Stimulated activated memory B cell treated with anti-CD40 and anti-IgM and Interleukin-4, amounts not matched to agents 10 μg/mL and 1 μg/mL and 100 μg/mL, for 72 hours (primary cell): ENCODE results near the gene UBE2C.
"Not testable (repeated sequence)": the region's sequence is repeated elsewhere in the genome, so short reads cannot be mapped to it uniquely, and the experiment has no call there.

Experiments used
- ATAC-seq: fragments of 150-1000 bp; cut with Tn5 transposase; 2 replicates; pipeline ENCODE4 v1.10.0; 2021
- H3K27ac Mint-ChIP-seq: one replicate; pipeline ENCODE4 v1.8.0; 2022; ENCODE audit warnings: mild to moderate bottlenecking, mixed read lengths
- H3K27me3 Mint-ChIP-seq: one replicate; pipeline ENCODE4 v1.8.0; 2022; ENCODE audit warnings: mixed read lengths
- H3K36me3 Mint-ChIP-seq: one replicate; pipeline ENCODE4 v1.8.0; 2022; ENCODE audit warnings: mixed read lengths
- H3K4me1 Mint-ChIP-seq: one replicate; pipeline ENCODE4 v1.8.0; 2022; ENCODE audit warnings: mixed read lengths
- H3K4me3 Mint-ChIP-seq: one replicate; pipeline ENCODE4 v1.8.0; 2022; ENCODE audit warnings: mild to moderate bottlenecking, moderate library complexity, mixed read lengths
- H3K9me3 Mint-ChIP-seq: one replicate; pipeline ENCODE4 v1.8.0; 2022; ENCODE audit warnings: mixed read lengths

Gene UBE2C

DNA sequence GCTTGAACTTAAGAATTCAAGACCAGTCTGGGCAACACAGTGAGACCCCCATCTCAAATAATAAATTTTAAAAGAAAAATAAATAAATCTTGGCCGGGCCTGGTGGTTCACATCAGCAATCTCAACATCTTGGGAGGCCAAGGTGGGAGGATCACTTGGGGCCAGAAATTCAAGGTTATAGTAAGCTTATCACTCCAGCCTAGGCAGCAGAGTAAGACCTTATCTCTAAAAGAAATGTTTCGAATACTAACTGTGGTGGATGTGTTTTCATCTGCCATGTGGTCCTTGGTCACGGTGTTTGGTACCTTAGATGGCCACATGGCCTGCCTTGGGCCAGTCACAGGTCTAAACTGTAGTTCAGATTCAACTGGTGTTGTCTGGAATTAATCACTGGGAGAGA lies 5.8 kb downstream of the UBE2C start:
- Mint-ChIP-seq H3K4me3 (no peak overlapping the region), H3K4me1 (peaks cover 18% of the 10 kb centered on the region), H3K27ac (no peak overlapping the region), H3K27me3 (peaks cover 10% of the 10 kb centered on the region), H3K9me3 (no peaks in the 10 kb centered on the region), H3K36me3 (no peaks in the 10 kb centered on the region)
- no peak for ATAC-seq

DNA sequence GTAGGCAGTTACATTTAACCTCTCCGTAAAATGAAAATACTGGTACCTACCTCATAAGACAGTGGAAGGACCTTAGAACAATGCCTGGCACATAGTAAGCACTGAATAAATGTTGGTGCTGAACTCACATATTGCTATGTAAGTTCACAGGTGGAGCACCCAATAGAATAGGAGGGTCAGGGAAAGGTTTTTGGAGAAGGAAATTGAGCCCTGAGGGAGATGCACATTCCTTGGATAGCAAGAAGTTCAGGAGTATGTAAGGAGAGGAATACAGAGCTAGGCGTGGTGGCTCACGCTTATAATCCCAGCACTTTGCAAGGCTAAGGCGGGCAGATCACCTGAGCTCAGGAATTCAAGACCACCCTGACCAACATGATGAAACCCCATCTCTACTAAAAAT lies 7.0 kb downstream of the UBE2C start:
- no peak for ATAC-seq
- H3K36me3 Mint-ChIP-seq = no peaks in the 10 kb centered on the region
- no peaks in the 10 kb centered on the region for H3K9me3 Mint-ChIP-seq
- no peak overlapping the region for H3K4me3 Mint-ChIP-seq
- peaks cover 26% of the 10 kb centered on the region for H3K4me1 Mint-ChIP-seq
- H3K27ac Mint-ChIP-seq = no peak overlapping the region
- peaks cover 18% of the 10 kb centered on the region for H3K27me3 Mint-ChIP-seq

DNA sequence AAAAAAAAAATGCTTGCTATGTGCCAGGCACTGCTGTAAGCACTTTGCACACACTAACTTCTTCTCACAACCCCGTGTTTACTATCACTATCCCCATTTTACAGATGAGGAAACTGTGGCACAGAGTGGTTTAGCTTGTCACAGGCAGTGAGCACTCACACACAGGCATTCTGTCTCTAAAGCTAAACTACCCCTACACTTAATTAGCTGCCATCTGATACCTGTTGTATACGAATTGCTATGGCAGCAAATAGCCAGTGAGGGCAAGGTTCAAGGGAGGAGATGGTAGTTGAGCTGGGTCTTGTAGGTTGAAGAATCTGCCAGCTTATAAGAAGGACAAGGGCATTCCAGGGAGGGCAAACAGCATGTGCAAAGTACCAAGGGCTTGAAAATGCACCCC lies 9.5 kb downstream of the UBE2C start:
- no peak overlapping the region for H3K27ac Mint-ChIP-seq
- ATAC-seq = no peak
- H3K4me3 Mint-ChIP-seq = no peak overlapping the region
- peaks cover 22% of the 10 kb centered on the region for H3K27me3 Mint-ChIP-seq
- H3K9me3 Mint-ChIP-seq = no peaks in the 10 kb centered on the region
- H3K36me3 Mint-ChIP-seq = no peaks in the 10 kb centered on the region
- H3K4me1 Mint-ChIP-seq = peaks cover 32% of the 10 kb centered on the region

DNA sequence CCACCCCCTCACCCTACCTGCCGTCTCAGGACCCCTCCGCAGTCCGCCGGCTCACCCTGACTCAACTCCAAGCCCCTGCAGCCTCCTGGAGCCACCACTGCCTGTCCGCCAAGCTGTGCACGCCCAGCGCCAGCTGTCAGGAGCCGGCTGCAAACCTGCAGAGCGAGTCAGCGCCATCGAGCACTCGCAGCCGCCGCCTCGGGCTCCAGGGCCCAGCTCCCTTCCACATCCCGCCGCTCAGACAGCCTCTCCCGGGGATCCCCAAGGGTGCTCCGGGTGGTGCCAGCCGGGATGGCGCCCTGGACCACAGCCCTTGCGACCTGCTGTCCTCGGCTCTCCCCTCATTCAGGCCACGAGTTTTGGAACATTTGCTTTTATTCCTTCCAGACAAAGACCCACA lies 10.4 kb downstream of the UBE2C start:
- Mint-ChIP-seq H3K4me1 (peaks cover 32% of the 10 kb centered on the region), H3K27me3 (peaks cover 22% of the 10 kb centered on the region), H3K36me3 (no peaks in the 10 kb centered on the region), H3K27ac (no peak overlapping the region), H3K4me3 (peak overlapping the region; percentile 50), H3K9me3 (no peaks in the 10 kb centered on the region)
- ATAC-seq = no peak

DNA sequence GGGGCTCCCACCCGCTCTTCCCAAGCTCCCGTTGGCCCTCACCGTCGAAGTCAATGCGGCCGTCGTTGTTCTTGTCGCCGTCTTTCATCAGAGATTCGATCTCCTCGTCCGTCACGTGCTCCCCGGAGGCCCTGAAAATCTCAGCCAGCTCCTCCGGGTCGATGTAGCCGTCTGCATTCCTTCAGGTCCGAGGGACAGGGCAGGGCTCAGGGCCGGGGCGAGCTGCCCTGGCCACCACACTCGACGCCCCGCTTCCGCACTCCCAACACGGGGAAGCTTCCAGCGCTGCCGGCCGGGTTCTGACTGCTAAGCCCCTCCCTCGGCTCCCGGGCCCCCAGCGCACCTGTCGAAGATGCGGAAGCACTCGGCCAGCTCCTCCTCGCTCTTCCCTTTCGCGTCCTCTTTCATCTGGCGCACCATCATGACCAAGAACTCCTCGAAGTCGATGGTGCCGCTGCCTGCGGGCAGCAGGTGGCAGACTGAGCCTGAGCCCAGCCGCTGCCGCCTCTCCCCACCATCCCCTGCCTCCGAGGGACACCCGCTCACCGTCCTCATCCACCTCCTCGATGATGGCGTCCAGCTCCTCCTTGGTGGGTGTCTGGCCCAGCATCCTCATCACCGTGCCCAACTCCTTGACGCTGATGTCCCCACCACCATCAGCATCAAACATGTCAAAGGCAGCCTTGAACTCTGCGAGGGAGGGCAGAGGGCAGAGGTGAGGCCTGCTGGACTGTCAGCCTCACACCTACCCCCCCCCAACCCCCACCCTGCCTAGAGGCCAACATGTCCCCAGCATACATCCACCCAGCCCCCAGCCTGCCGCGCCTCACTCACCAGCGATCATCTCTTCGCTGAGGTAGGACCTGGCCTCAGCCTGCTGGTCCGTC lies 11.7 kb downstream of the UBE2C start:
- Mint-ChIP-seq H3K9me3 (no peaks in the 10 kb centered on the region), H3K4me1 (peaks cover 32% of the 10 kb centered on the region), H3K27me3 (peaks cover 22% of the 10 kb centered on the region), H3K4me3 (peak overlapping the region; percentile 79), H3K36me3 (no peaks in the 10 kb centered on the region), H3K27ac (peak overlapping the region; percentile 83)
- ATAC-seq = peak; percentile 69

DNA sequence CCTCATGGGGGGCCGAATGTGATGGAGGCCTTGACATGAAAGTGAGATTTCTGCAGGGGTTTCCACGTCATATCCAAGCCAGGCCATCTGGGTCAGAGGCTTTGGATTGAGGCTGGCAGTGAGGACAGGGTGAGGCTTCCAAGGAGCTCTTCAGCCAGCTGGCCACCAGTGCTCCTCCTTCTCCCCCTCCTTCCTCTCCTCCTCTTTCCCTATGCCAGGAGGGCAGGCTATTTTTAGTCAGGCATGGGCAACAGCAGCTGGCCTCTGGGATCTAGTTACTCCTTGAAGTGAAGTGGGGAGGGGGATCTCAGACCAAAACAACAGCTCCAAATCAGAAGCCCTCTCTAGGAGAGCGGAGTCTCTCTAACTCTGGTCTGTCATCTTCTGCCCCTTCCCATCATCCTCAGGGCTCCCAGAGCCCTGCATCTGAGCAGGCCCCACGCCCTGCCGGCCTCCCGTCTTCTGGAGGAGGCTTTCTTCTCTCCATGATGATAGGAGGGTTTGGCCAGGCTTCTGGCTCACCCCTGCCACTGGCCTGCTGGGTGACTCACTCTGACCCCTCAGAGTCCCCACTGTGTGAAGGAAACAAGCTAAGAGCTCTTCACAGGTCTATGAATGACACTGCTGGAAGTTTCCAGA lies 14.1 kb downstream of the UBE2C start:
- Mint-ChIP-seq H3K27ac (no peak overlapping the region), H3K27me3 (peaks cover 22% of the 10 kb centered on the region), H3K9me3 (no peaks in the 10 kb centered on the region), H3K4me1 (peaks cover 26% of the 10 kb centered on the region), H3K4me3 (no peak overlapping the region), H3K36me3 (no peaks in the 10 kb centered on the region)
- ATAC-seq = no peak

DNA sequence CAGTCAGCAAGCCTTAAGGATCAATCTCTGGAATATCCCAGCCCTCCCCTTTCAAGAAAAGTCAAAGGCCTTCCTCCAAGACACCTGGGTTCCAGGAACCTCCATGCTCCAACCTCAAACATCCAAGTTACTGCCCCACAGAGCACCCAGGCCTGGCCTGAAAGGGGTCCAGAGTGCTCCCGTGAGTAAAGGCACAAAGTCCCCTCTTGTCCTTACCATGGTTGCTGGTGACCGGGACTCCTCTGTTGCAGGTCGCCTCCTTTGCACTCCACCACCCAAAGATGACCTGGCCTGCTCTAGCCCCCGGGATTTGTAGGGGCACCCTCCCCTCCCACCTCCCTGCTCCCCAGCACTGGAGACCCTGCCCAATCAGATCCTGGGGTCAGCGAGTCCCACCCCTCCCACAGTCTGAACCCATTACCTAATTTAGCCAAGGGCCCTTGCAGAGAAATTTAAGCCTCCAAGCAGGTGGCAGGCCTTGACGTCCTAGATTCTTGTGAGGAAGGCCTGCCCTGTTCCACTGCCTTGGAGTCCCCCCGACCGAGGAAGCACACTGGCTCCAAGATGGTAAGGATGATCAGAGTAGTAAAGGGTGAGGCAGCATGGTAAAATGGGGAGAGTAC lies 14.7 kb downstream of the UBE2C start, which contains the start of gene TNNC2:
Gene TNNC2 (minus strand): TSS at position 283 of the 623 bp plus-strand sequence. CDS start 64 bp downstream, at position 219.
- Mint-ChIP-seq H3K4me3 (no peak within 1 kb of the TSS), H3K27me3 (peaks cover 22% of the 10 kb centered on the region), H3K27ac (no peak within 1 kb of the TSS)

DNA sequence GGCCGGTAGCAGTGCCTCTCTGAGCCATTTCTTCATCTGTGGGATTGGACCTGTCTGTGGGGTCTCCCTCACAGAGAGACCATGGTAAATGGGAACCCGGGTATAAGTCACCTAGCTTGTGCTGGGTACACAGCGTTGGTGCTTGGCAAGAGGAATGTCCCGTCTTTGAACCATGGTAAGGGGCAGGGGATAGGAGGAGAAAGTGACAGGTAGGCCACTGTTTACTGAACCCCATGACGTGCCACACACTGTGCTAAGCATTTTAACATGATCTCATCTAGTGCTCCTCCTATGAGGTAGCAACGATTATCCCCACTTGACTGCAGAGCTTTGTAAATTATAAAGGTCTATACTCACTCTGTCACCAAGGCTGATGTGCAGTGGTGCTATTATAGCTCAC lies 15.3 kb downstream of the UBE2C start:
- no peaks in the 10 kb centered on the region for H3K9me3 Mint-ChIP-seq
- H3K36me3 Mint-ChIP-seq = no peaks in the 10 kb centered on the region
- peaks cover 21% of the 10 kb centered on the region for H3K27me3 Mint-ChIP-seq
- ATAC-seq = no peak
- peaks cover 23% of the 10 kb centered on the region for H3K4me1 Mint-ChIP-seq
- H3K27ac Mint-ChIP-seq = no peak overlapping the region
- no peak overlapping the region for H3K4me3 Mint-ChIP-seq

More for the DNA sequence above, 14.7 kb downstream of the UBE2C start, which contains the start of gene TNNC2:
- Mint-ChIP-seq H3K4me1 (peaks cover 26% of the 10 kb centered on the region), H3K9me3 (no peaks in the 10 kb centered on the region), H3K36me3 (no peaks in the 10 kb centered on the region)
- ATAC-seq = no peak

DNA sequence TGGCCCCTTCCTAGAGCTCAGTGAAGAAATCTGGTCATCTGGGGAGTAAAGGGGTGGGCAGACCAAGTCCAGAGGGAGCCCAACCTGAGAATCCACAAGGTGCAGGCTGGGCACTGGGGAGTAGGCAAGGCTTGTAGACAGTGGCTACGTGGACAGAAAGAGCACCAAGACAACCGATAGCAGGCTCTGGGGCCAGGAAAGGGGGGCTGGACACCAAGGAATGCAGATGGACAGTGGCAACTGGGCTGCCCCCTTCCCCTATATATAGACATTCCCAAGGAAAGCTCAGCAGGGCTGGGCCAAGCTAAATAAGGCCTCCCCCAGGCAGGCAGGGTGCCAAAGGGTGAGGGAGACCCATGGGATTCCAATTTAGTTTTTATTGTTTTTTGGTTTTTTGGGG lies 16.1 kb downstream of the UBE2C start:
- ATAC-seq = no peak
- Mint-ChIP-seq H3K27ac (no peak overlapping the region), H3K4me1 (peaks cover 25% of the 10 kb centered on the region), H3K27me3 (peaks cover 13% of the 10 kb centered on the region), H3K9me3 (no peaks in the 10 kb centered on the region), H3K4me3 (no peak overlapping the region), H3K36me3 (no peaks in the 10 kb centered on the region)

DNA sequence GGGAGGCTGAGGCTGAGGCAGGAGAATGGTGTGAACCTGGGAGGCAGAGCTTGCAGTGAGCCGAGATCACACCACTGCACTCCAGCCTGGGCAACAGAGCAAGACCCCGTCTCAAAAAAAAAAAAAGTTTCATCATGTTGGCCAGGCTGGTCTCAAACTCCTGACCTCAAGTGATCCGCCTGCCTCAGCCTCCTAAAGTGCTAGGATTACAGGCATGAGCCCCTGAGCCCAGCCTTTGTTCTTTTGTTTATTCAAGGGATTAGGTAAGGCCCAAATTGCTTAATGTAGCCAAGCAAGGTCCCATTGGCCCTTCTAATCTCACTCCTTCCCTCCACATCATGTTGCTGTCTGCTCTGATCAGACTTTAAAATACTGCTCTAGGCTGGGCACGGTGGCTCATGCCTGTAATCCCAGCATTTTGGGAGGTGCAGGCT lies 17.2 kb downstream of the UBE2C start:
- H3K4me1 Mint-ChIP-seq = peaks cover 14% of the 10 kb centered on the region
- H3K4me3 Mint-ChIP-seq, H3K27ac Mint-ChIP-seq, ATAC-seq, H3K27me3 Mint-ChIP-seq, H3K9me3 Mint-ChIP-seq, H3K36me3 Mint-ChIP-seq: not testable (repeated sequence)

DNA sequence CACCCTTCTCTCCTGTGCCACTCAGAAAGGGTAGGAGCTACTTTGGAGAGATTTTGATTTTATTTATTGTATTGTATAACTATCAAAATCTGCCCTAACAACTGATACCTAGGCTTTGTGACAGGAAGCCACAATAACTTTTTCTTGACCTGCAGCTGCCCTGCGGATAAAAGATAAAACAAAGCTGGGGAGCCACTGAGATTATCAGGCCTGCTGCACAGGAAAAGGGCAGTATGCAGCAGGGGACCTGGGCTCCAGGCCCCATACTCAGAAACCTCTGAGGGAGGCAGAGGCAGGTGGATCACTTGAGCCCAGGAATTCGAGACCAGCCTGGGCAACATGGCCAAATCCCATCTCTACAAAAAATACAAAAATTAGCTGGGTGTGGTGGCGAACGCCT lies 20.2 kb downstream of the UBE2C start:
- Mint-ChIP-seq H3K4me3 (peak overlapping the region; percentile 79), H3K27ac (peak overlapping the region; percentile 69), H3K36me3 (no peaks in the 10 kb centered on the region), H3K9me3 (no peaks in the 10 kb centered on the region), H3K27me3 (no peaks in the 10 kb centered on the region), H3K4me1 (peaks cover 10% of the 10 kb centered on the region)
- no peak for ATAC-seq

DNA sequence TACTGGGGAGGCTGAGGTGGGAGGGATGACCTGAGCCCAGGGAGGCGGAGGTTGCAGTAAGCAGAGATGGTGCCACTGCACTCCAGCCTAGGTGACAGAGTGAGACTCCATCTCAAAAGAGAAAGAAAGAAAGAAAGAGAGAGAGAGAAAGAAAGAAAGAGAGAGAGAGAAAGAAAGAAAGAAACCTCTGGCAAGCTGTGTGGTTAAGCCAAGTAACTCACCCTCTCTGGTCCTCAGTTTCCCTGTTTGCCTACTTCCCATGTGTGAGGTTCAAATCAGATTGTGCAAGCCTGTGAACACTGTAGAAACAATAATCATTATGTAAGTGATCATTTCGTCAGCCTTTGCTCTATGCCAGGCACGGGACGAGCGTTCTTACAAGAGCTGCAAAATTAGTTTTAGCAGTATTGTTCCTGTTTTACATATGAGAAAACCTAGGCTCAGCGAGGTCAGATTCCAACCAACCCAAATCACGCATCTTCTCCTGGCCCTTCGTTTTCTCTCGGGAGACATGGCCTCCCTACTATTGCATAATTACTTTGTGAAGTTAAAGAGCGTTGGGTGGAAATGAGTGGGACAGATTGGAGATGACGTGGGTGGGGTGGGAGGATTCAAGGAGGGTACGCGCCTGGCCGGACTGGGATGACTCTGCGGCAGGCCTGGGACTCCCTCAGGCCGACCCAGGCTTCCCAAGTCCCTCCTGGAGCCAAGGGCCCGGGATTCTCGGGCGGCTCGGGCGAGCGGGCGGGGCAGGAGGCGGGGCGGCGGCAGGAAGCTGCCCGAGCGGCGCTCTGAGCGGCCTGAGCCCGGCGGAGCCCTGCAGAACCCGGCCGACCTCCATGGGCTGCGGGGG lies 20.8 kb downstream of the UBE2C start, which contains the start of gene SNX21:
Gene SNX21 (plus strand): TSS at position 770 of the 853 bp plus-strand sequence. CDS start 121 bp downstream, outside the sequence.
- no peaks in the 10 kb centered on the region for H3K27me3 Mint-ChIP-seq
- H3K9me3 Mint-ChIP-seq = no peaks in the 10 kb centered on the region
- H3K27ac Mint-ChIP-seq = peak within 1 kb of the TSS; percentile 69
- no peaks in the 10 kb centered on the region for H3K36me3 Mint-ChIP-seq
- peaks cover 10% of the 10 kb centered on the region for H3K4me1 Mint-ChIP-seq
- peak; percentile 75 for ATAC-seq
- peak within 1 kb of the TSS; percentile 79 for H3K4me3 Mint-ChIP-seq

DNA sequence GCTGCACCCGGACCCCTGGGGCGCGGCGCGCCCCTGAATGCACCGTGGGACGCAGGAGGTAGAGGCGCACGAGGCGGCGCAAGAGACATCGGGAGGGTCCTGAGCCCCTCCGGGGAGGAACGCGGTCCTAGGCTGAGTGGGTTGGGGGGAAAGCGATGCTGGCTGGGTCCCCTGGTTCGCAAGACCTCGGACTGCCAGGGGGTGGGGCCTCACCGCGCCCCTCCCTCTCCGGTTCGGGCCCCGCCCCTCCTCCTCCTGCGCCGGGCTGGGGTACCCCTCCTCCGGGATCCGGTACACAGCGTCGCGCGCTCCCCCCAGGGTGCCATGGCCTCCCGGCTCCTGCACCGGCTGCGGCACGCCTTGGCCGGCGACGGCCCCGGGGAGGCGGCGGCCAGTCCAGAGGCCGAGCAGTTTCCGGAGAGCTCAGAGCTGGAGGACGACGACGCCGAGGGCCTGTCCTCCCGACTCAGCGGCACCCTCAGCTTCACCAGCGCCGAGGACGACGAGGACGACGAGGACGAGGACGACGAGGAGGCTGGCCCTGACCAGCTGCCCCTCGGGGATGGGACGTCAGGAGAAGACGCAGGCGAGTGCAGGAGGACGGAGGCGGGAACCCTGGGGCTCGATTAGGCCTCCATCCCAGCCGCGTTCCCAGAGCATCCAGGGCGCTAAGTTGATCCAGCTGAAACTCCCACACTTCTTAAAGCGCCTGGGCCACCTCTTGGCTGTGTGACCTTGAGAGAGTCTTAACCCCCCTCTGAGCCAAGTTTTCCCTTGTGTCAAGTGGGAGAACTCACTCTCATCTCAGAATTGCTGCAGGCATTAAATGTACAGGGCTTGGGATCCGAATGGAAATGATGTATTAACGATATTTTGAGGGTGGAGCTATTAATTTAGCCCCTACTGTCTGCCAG lies 21.7 kb downstream of the UBE2C start:
- Mint-ChIP-seq H3K9me3 (no peaks in the 10 kb centered on the region), H3K4me3 (peak overlapping the region; percentile 79), H3K27me3 (no peaks in the 10 kb centered on the region), H3K27ac (peak overlapping the region; percentile 69), H3K36me3 (no peaks in the 10 kb centered on the region), H3K4me1 (peaks cover 10% of the 10 kb centered on the region)
- ATAC-seq = peak; percentile 82

DNA sequence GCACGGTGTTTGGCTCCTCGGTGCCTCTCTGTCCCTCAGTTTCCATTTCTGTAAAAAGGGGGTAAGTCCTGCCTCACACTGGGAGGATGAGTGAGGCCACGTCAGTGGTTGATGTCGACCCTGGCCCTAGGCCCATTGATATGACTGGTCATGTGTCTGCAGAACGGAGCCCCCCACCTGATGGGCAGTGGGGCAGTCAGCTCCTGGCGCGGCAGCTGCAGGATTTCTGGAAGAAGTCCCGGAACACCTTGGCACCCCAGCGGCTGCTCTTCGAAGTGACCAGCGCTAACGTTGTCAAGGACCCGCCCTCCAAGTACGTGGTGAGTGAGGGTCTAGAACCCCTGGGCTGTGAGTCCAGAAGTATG lies 22.3 kb downstream of the UBE2C start:
- Mint-ChIP-seq H3K4me1 (peaks cover 10% of the 10 kb centered on the region), H3K4me3 (peak overlapping the region; percentile 79), H3K27ac (no peak overlapping the region), H3K9me3 (no peaks in the 10 kb centered on the region), H3K36me3 (no peaks in the 10 kb centered on the region), H3K27me3 (no peaks in the 10 kb centered on the region)
- ATAC-seq = no peak
